SU-DHL-6 (cell line): ENCODE results near the gene BTBD9.

Experiments
- CTCF ChIP-seq: fragments of 200-600 bp; sonication (generic); IDR thresholded peaks from one replicate; pipeline ENCODE4 v1.5.1; 2017; ENCODE audit warnings: antibody characterized with exemption, mild to moderate bottlenecking, low read length, moderate library complexity; ENCODE audit not compliant: insufficient read depth, poor library complexity, severe bottlenecking
- EZH2phosphoT487 ChIP-seq: fragments of 200-600 bp; sonication (generic), shearing (Covaris generic); conservative IDR thresholded peaks from 2 replicates; pipeline ENCODE4 v1.6.1; 2018; ENCODE audit warnings: mild to moderate bottlenecking, antibody characterized with exemption, low read length, moderate library complexity, mixed read lengths

GRCh38 chr6:38632490-38632889, 7.2 kb downstream of the BTBD9 start:
- TF ChIP-seq CTCF (no peak), EZH2phosphoT487 (no peak)
